Peyer's patch (tissue), 4 donors: ENCODE data around the gene TMOD3. TPM values are rescaled to one million over a fixed set of nuclear protein-coding genes. Genes with fewer than 3 reads are reported as not detected.

ENCODE experiments used
- DNase-seq, 3 donors: peaks; one replicate each; pipeline ENCODE4 v3.0.0-alpha.2; 2017 to 2019
- H3K27ac ChIP-seq, 4 donors: fragments of 200-600 bp; sonication (generic); one replicate each; pipeline ENCODE4 v1.5.1; 2016 to 2019
- H3K27me3 ChIP-seq, 2 donors: fragments of 200-600 bp; sonication (generic); one replicate each; pipeline ENCODE4 v1.5.1; 2019
- H3K36me3 ChIP-seq, 3 donors: fragments of 200-600 bp; sonication (generic); one replicate each; pipeline ENCODE4 v1.5.1; 2016 to 2019
- H3K4me1 ChIP-seq, 4 donors: fragments of 200-600 bp; sonication (generic); one replicate each; pipeline ENCODE4 v1.5.1; 2016 to 2019
- H3K4me3 ChIP-seq, 4 donors: fragments of 200-600 bp; sonication (generic); 1 replicate in 3 of 4; 2 replicates in 1 of 4; pipeline ENCODE4 v1.5.1; 2016 to 2019; ENCODE audit warnings: mild to moderate bottlenecking in 1 of 4
- H3K9me3 ChIP-seq, 4 donors: fragments of 200-600 bp; sonication (generic); one replicate each; pipeline ENCODE4 v1.5.1; 2016 to 2019; ENCODE audit warnings: mild to moderate bottlenecking in 1 of 4
- POLR2A ChIP-seq, 2 donors: fragments of 450-650 bp; IDR thresholded peaks; one replicate each; pipeline ENCODE4 v1.5.1; 2017; ENCODE audit warnings: antibody characterized with exemption in 2 of 2, mild to moderate bottlenecking in 2 of 2, moderate library complexity in 2 of 2
- total RNA-seq, 4 donors: library from RNA; depleted of rRNA; stranded (reverse); fragments of >200 nt; gene quantifications; one replicate each; pipeline ENCODE4 v1.1.0, GENCODE V29; 2016
- TF ChIP-seq, protein P1 (sequence below), 6 experiments: fragments of 450-650 bp in 4 of 6; fragments of 200-600 bp in 2 of 6; sonication (generic) in 1 of 6; IDR thresholded peaks; one replicate each; pipeline ENCODE4 v1.5.1; 2017 to 2019; ENCODE audit warnings: antibody characterized with exemption in 6 of 6, mild to moderate bottlenecking in 3 of 6, moderate library complexity in 1 of 6

The TMOD3 gene
- total RNA-seq, 4 donors from 2014 or later: 39.3 to 51.8 (median 42.0) TPM

- Histone ChIP-seq H3K4me1 (no peaks in the 10 kb centered on the region), H3K9me3 (no peaks in the 10 kb centered on the region), H3K4me3 (no peak overlapping the region), H3K36me3 (peaks cover 0 to 31% (median 0%) of the 10 kb centered on the region in 3 donors), H3K27ac (no peak overlapping the region), H3K27me3 (no peaks in the 10 kb centered on the region)
- DNase-seq: no peak
- TF ChIP-seq POLR2A (IDR thresholded peaks at IDR 0.05): no peak
- TF ChIP-seq, protein P1, sequence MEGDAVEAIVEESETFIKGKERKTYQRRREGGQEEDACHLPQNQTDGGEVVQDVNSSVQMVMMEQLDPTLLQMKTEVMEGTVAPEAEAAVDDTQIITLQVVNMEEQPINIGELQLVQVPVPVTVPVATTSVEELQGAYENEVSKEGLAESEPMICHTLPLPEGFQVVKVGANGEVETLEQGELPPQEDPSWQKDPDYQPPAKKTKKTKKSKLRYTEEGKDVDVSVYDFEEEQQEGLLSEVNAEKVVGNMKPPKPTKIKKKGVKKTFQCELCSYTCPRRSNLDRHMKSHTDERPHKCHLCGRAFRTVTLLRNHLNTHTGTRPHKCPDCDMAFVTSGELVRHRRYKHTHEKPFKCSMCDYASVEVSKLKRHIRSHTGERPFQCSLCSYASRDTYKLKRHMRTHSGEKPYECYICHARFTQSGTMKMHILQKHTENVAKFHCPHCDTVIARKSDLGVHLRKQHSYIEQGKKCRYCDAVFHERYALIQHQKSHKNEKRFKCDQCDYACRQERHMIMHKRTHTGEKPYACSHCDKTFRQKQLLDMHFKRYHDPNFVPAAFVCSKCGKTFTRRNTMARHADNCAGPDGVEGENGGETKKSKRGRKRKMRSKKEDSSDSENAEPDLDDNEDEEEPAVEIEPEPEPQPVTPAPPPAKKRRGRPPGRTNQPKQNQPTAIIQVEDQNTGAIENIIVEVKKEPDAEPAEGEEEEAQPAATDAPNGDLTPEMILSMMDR (IDR thresholded peaks at IDR 0.05): no peak
These were observed 106.6 kb downstream of the TMOD3 start for GRCh38 chr15:51936105-51936478.

DNA sequence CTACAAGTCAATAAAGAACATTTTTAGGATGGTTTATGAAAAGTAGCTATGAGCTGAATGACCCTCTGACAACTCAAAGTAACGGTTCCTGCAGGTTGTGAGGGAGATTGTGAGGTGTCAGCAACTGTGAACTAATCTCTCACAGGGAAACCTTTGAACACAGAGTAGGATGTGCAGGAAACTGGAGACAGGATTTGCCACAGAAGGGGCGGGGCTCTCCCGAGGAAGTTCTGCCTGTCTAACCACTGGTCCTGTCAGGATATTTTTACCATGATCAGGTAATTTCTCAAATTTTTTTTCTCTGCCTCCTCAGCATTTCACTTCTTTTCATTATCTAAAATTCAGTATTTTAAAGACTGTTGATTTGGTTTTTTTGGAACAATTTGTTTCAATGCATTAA is 108.8 kb downstream of the TMOD3 start:
- no peak overlapping the region for H3K27ac ChIP-seq
- H3K9me3 ChIP-seq: no peaks in the 10 kb centered on the region
- peaks cover 0 to 40% (median 0%) of the 10 kb centered on the region in 3 donors for H3K36me3 ChIP-seq
- no peak for DNase-seq
- no peaks in the 10 kb centered on the region for H3K27me3 ChIP-seq
- no peak overlapping the region for H3K4me3 ChIP-seq
- no peaks in the 10 kb centered on the region for H3K4me1 ChIP-seq
- TF ChIP-seq, protein P1 (IDR thresholded peaks at IDR 0.05): no peak
- no peak for TF ChIP-seq POLR2A (IDR thresholded peaks at IDR 0.05)

- TF ChIP-seq, protein P1 (IDR thresholded peaks at IDR 0.05): no peak
- TF ChIP-seq POLR2A (IDR thresholded peaks at IDR 0.05): no peak
- H3K4me3 ChIP-seq: no peak overlapping the region
- H3K36me3 ChIP-seq: peaks cover 0 to 35% (median 0%) of the 10 kb centered on the region in 3 donors
- H3K4me1 ChIP-seq: no peaks in the 10 kb centered on the region
- H3K27ac ChIP-seq: no peak overlapping the region
- no peaks in the 10 kb centered on the region for H3K27me3 ChIP-seq
- no peaks in the 10 kb centered on the region for H3K9me3 ChIP-seq
- DNase-seq: no peak
These were observed 109.8 kb downstream of the TMOD3 start for GRCh38 chr15:51939216-51939615.

- no peak overlapping the region for H3K4me3 ChIP-seq
- H3K4me1 ChIP-seq: no peaks in the 10 kb centered on the region
- no peaks in the 10 kb centered on the region for H3K9me3 ChIP-seq
- H3K36me3 ChIP-seq: peaks cover 0 to 76% (median 0%) of the 10 kb centered on the region in 3 donors
- H3K27me3 ChIP-seq: no peaks in the 10 kb centered on the region
- TF ChIP-seq, protein P1 (IDR thresholded peaks at IDR 0.05): no peak
- TF ChIP-seq POLR2A (IDR thresholded peaks at IDR 0.05): no peak
- DNase-seq: no peak
- H3K27ac ChIP-seq: no peak overlapping the region
These were observed 117.7 kb downstream of the TMOD3 start for GRCh38 chr15:51947124-51947523.

- H3K36me3 ChIP-seq: peaks cover 0 to 98% (median 0%) of the 10 kb centered on the region in 3 donors
- no peaks in the 10 kb centered on the region for H3K27me3 ChIP-seq
- TF ChIP-seq POLR2A (IDR thresholded peaks at IDR 0.05): no peak
- TF ChIP-seq, protein P1 (IDR thresholded peaks at IDR 0.05): no peak
- H3K4me3 ChIP-seq: no peak overlapping the region
- no peaks in the 10 kb centered on the region for H3K4me1 ChIP-seq
- H3K9me3 ChIP-seq: no peaks in the 10 kb centered on the region
- no peak overlapping the region for H3K27ac ChIP-seq
- no peak for DNase-seq
These were observed 123.4 kb downstream of the TMOD3 start for GRCh38 chr15:51952805-51953204.

DNA sequence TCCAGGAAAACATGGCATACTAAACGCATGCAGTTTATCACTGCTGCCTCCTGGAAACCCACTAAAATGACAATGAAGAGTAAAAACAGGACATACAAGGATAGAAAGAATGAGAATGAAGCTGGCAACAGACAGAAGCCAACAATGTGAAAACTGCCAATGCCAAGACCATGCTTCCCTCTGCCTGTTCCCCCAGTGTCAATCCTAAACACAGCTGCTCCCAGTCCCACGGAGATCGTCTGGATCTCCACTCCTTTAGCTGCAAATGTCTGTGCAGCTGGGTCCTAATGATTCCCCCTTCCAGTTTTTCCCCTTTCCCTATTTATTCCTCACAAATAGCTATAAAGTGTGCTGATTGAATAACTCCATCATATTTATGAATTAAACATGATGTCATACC is 126.1 kb downstream of the TMOD3 start:
- H3K4me3 ChIP-seq: no peak overlapping the region
- peaks cover 0 to 97% (median 0%) of the 10 kb centered on the region in 3 donors for H3K36me3 ChIP-seq
- no peaks in the 10 kb centered on the region for H3K4me1 ChIP-seq
- H3K27me3 ChIP-seq: no peaks in the 10 kb centered on the region
- no peak for TF ChIP-seq POLR2A (IDR thresholded peaks at IDR 0.05)
- TF ChIP-seq, protein P1 (IDR thresholded peaks at IDR 0.05): no peak
- no peak overlapping the region for H3K27ac ChIP-seq
- no peak for DNase-seq
- H3K9me3 ChIP-seq: no peaks in the 10 kb centered on the region
